HUES64 (cell line): ENCODE results near the gene CASS4.

Experiments used
- H3K27ac ChIP-seq: 2 replicates; pipeline ENCODE4 v1.7.0; 2013; ENCODE audit warnings: low read depth, low read length, inconsistent platforms
- H3K27me3 ChIP-seq: 2 replicates; pipeline ENCODE4 v1.6.1; 2013; ENCODE audit warnings: mild to moderate bottlenecking, low read length; ENCODE audit not compliant: insufficient read depth
- H3K36me3 ChIP-seq: 2 replicates; pipeline ENCODE4 v1.6.1; 2013; ENCODE audit warnings: mild to moderate bottlenecking, low read length; ENCODE audit not compliant: insufficient read depth
- H3K4me1 ChIP-seq: 2 replicates; pipeline ENCODE4 v1.6.1; 2013; ENCODE audit warnings: mild to moderate bottlenecking, low read length, moderate library complexity; ENCODE audit not compliant: insufficient read depth
- H3K4me3 ChIP-seq: 2 replicates; pipeline ENCODE4 v1.5.1; 2013; ENCODE audit warnings: mild to moderate bottlenecking, low read length, moderate library complexity
- H3K9ac ChIP-seq: 2 replicates; pipeline ENCODE4 v1.6.1; 2013; ENCODE audit warnings: mild to moderate bottlenecking, low read depth, low read length
- H3K9me3 ChIP-seq: 2 replicates; pipeline ENCODE4 v1.6.1; 2013; ENCODE audit warnings: low read depth, low read length; ENCODE audit not compliant: insufficient read depth
- WGBS: fragments of 150-250, 120-280 bp; methylation state at CpG from one replicate; pipeline ENCODE4 v1.1.7; 2013; ENCODE audit warnings: missing lambda C conversion rate; 5-methylcytosine and 5-hydroxymethylcytosine counted together

CASS4 gene

GRCh38 chr20:56412473-56412790 is 372 bp downstream of the CASS4 start:
- Histone ChIP-seq H3K4me1 (no peaks in the 10 kb centered on the region), H3K27ac (no peak overlapping the region), H3K9me3 (no peaks in the 10 kb centered on the region), H3K9ac (no peak overlapping the region), H3K36me3 (peaks cover 14% of the 10 kb centered on the region), H3K4me3 (no peak overlapping the region), H3K27me3 (no peaks in the 10 kb centered on the region)
- 96% methylated on average over 7 of the region's 7 CpGs for WGBS

- H3K27me3 ChIP-seq, result no peaks in the 10 kb centered on the region
- 97% methylated on average over 2 of the region's 3 CpGs for WGBS
- no peak overlapping the region for H3K4me3 ChIP-seq
- no peaks in the 10 kb centered on the region for H3K9me3 ChIP-seq
- no peaks in the 10 kb centered on the region for H3K4me1 ChIP-seq
- H3K27ac ChIP-seq, result no peak overlapping the region
- peaks cover 8% of the 10 kb centered on the region for H3K36me3 ChIP-seq
- no peak overlapping the region for H3K9ac ChIP-seq
Observed at GRCh38 chr20:56412949-56413348, 889 bp downstream of the CASS4 start.

GRCh38 chr20:56414842-56415765 is 3.0 kb downstream of the CASS4 start:
- no peaks in the 10 kb centered on the region for H3K9me3 ChIP-seq
- WGBS, result 93% methylated on average over 12 of the region's 12 CpGs
- H3K4me3 ChIP-seq, result no peak overlapping the region

GRCh38 chr20:56417402-56417801 is 5.3 kb downstream of the CASS4 start:
- H3K9ac ChIP-seq, result no peak overlapping the region
- H3K27me3 ChIP-seq, result peaks cover 15% of the 10 kb centered on the region
- no peak overlapping the region for H3K27ac ChIP-seq
- no peaks in the 10 kb centered on the region for H3K9me3 ChIP-seq
- 89% methylated on average over 7 of the region's 7 CpGs for WGBS
- H3K4me1 ChIP-seq, result peaks cover 4% of the 10 kb centered on the region; the same call in 1 of the 2 replicates
- H3K36me3 ChIP-seq, result no peaks in the 10 kb centered on the region
- no peak overlapping the region for H3K4me3 ChIP-seq

More at GRCh38 chr20:56414842-56415765, 3.0 kb downstream of the CASS4 start:
- Histone ChIP-seq H3K27me3 (no peaks in the 10 kb centered on the region), H3K4me1 (no peaks in the 10 kb centered on the region), H3K9ac (no peak overlapping the region), H3K36me3 (no peaks in the 10 kb centered on the region), H3K27ac (no peak overlapping the region)

GRCh38 chr20:56417911-56418310 is 5.9 kb downstream of the CASS4 start:
- H3K9ac ChIP-seq, result no peak overlapping the region
- peaks cover 20% of the 10 kb centered on the region for H3K27me3 ChIP-seq
- H3K4me1 ChIP-seq, result peaks cover 8% of the 10 kb centered on the region
- no peaks in the 10 kb centered on the region for H3K36me3 ChIP-seq
- no peak overlapping the region for H3K4me3 ChIP-seq
- no peaks in the 10 kb centered on the region for H3K9me3 ChIP-seq
- H3K27ac ChIP-seq, result no peak overlapping the region
- 91% methylated on average over 4 of the region's 4 CpGs for WGBS

GRCh38 chr20:56418385-56418861 is 6.4 kb downstream of the CASS4 start:
- WGBS, result 93% methylated on average over 11 of the region's 11 CpGs
- H3K4me3 ChIP-seq, result no peak overlapping the region
- peaks cover 8% of the 10 kb centered on the region for H3K4me1 ChIP-seq
- no peak overlapping the region for H3K9ac ChIP-seq
- H3K27me3 ChIP-seq, result peaks cover 23% of the 10 kb centered on the region
- H3K36me3 ChIP-seq, result no peaks in the 10 kb centered on the region
- H3K9me3 ChIP-seq, result no peaks in the 10 kb centered on the region
- H3K27ac ChIP-seq, result no peak overlapping the region

GRCh38 chr20:56420028-56420427 is 8.0 kb downstream of the CASS4 start:
- H3K9ac ChIP-seq, result no peak overlapping the region
- peaks cover 28% of the 10 kb centered on the region for H3K27me3 ChIP-seq
- 100% methylated on average over 1 of the region's 2 CpGs for WGBS
- no peak overlapping the region for H3K4me3 ChIP-seq
- no peaks in the 10 kb centered on the region for H3K9me3 ChIP-seq
- no peaks in the 10 kb centered on the region for H3K36me3 ChIP-seq
- H3K27ac ChIP-seq, result no peak overlapping the region
- peaks cover 8% of the 10 kb centered on the region for H3K4me1 ChIP-seq

GRCh38 chr20:56420940-56421688 is 9.1 kb downstream of the CASS4 start:
- WGBS, result 83% methylated on average over 11 of the region's 11 CpGs
- Histone ChIP-seq H3K9me3 (no peaks in the 10 kb centered on the region), H3K4me3 (no peak overlapping the region), H3K4me1 (peaks cover 8% of the 10 kb centered on the region), H3K27ac (no peak overlapping the region), H3K36me3 (no peaks in the 10 kb centered on the region), H3K9ac (no peak overlapping the region), H3K27me3 (peaks cover 32% of the 10 kb centered on the region)

GRCh38 chr20:56422076-56422823 is 10.2 kb downstream of the CASS4 start:
- Histone ChIP-seq H3K4me1 (peaks cover 8% of the 10 kb centered on the region), H3K4me3 (no peak overlapping the region), H3K9me3 (no peaks in the 10 kb centered on the region), H3K27ac (no peak overlapping the region), H3K36me3 (no peaks in the 10 kb centered on the region), H3K9ac (no peak overlapping the region), H3K27me3 (peaks cover 32% of the 10 kb centered on the region)
- WGBS, result 61% methylated on average over 8 of the region's 9 CpGs

- Histone ChIP-seq H3K36me3 (no peaks in the 10 kb centered on the region), H3K9ac (no peak overlapping the region), H3K4me1 (peaks cover 8% of the 10 kb centered on the region), H3K4me3 (no peak overlapping the region), H3K27me3 (peaks cover 32% of the 10 kb centered on the region), H3K9me3 (no peaks in the 10 kb centered on the region), H3K27ac (no peak overlapping the region)
- 24% methylated on average over 4 of the region's 4 CpGs for WGBS
Observed at GRCh38 chr20:56422824-56423189, 10.7 kb downstream of the CASS4 start.

- peaks cover 32% of the 10 kb centered on the region for H3K27me3 ChIP-seq
- no peak overlapping the region for H3K27ac ChIP-seq
- H3K4me1 ChIP-seq, result peaks cover 8% of the 10 kb centered on the region
- no peak overlapping the region for H3K4me3 ChIP-seq
- no peak overlapping the region for H3K9ac ChIP-seq
- H3K36me3 ChIP-seq, result no peaks in the 10 kb centered on the region
- H3K9me3 ChIP-seq, result no peaks in the 10 kb centered on the region
- 100% methylated on average over 1 of the region's 1 CpG for WGBS
Observed at GRCh38 chr20:56423211-56423610, 11.2 kb downstream of the CASS4 start.
